AG20443 (cell line): ENCODE measurements around the gene DHRS2.

Source experiments
- DNase-seq: peaks from one replicate; pipeline ENCODE4 v3.0.0; 2012; ENCODE audit warnings: low spot score, mixed read lengths

The DHRS2 gene

GRCh38 chr14:23612802-23613201 is 23.4 kb upstream of the DHRS2 start:
- DNase-seq, result no peak

GRCh38 chr14:23613242-23614070 is 22.7 kb upstream of the DHRS2 start:
- DNase-seq, result no peak

- no peak for DNase-seq
Measured at GRCh38 chr14:23614395-23614828, 21.8 kb upstream of the DHRS2 start.

- no peak for DNase-seq
Measured at GRCh38 chr14:23615856-23616255, 20.3 kb upstream of the DHRS2 start.

GRCh38 chr14:23617539-23617938 is 18.6 kb upstream of the DHRS2 start:
- DNase-seq, result no peak

GRCh38 chr14:23618415-23618988 is 17.7 kb upstream of the DHRS2 start:
- DNase-seq, result no peak

GRCh38 chr14:23620177-23620702 is 15.9 kb upstream of the DHRS2 start:
- no peak for DNase-seq

- no peak for DNase-seq
Measured at GRCh38 chr14:23621204-23621931, 14.8 kb upstream of the DHRS2 start.

GRCh38 chr14:23621932-23622730 is 14.0 kb upstream of the DHRS2 start:
- DNase-seq, result no peak

- DNase-seq, result no peak
Measured at GRCh38 chr14:23622990-23623389, 13.2 kb upstream of the DHRS2 start.

GRCh38 chr14:23623962-23624361 is 12.2 kb upstream of the DHRS2 start:
- DNase-seq, result no peak

GRCh38 chr14:23624830-23625404 is 11.2 kb upstream of the DHRS2 start:
- no peak for DNase-seq

- no peak for DNase-seq
Measured at GRCh38 chr14:23626946-23627345, 9.2 kb upstream of the DHRS2 start.

GRCh38 chr14:23627961-23628360 is 8.2 kb upstream of the DHRS2 start:
- DNase-seq, result no peak

- no peak for DNase-seq
Measured at GRCh38 chr14:23629204-23629603, 7.0 kb upstream of the DHRS2 start.

- peak; percentile 26 for DNase-seq
Measured at GRCh38 chr14:23629832-23630396, 6.2 kb upstream of the DHRS2 start.

GRCh38 chr14:23630687-23631086 is 5.5 kb upstream of the DHRS2 start:
- no peak for DNase-seq

- no peak for DNase-seq
Measured at GRCh38 chr14:23631234-23631633, 4.9 kb upstream of the DHRS2 start.

GRCh38 chr14:23631702-23632460 is 4.3 kb upstream of the DHRS2 start:
- DNase-seq, result peak; percentile 91

GRCh38 chr14:23632461-23633159 is 3.6 kb upstream of the DHRS2 start:
- no peak for DNase-seq
